ENCODE results near the gene ANKRD30BL.
"Not testable (repeated sequence)": the region's sequence is repeated elsewhere in the genome, so short reads cannot be mapped to it uniquely, and the experiment has no call there.

Gene ANKRD30BL

GRCh38 chr2:132161161-132162124 is at the start of gene ANKRD30BL:
Gene ANKRD30BL (minus strand): TSS chr2:132161952. CDS start chr2:132161705, 247 bp downstream.
- DNase-seq: not testable (repeated sequence)

- DNase-seq: not testable (repeated sequence)
These were observed 41.1 kb upstream of the ANKRD30BL start for GRCh38 chr2:132202866-132203265.

GRCh38 chr2:132192854-132193253 is 31.1 kb upstream of the ANKRD30BL start:
- DNase-seq: not testable (repeated sequence)

- not testable (repeated sequence) for DNase-seq
These were observed 5.3 kb upstream of the ANKRD30BL start for GRCh38 chr2:132167100-132167499.

GRCh38 chr2:132162125-132162660 is 441 bp upstream of the ANKRD30BL start:
- DNase-seq: not testable (repeated sequence)

GRCh38 chr2:132146774-132147173 is 15.0 kb downstream of the ANKRD30BL start:
- DNase-seq: not testable (repeated sequence)

Data from NCI-H187 (cell line).